Measurements from ENCODE around the gene ANKS6. TPM values are rescaled to one million over a fixed set of nuclear protein-coding genes. Genes with fewer than 3 reads are reported as not detected.

Gene ANKS6
- total RNA-seq, 1 donor from 2014 or later = 17.3 TPM

DNA sequence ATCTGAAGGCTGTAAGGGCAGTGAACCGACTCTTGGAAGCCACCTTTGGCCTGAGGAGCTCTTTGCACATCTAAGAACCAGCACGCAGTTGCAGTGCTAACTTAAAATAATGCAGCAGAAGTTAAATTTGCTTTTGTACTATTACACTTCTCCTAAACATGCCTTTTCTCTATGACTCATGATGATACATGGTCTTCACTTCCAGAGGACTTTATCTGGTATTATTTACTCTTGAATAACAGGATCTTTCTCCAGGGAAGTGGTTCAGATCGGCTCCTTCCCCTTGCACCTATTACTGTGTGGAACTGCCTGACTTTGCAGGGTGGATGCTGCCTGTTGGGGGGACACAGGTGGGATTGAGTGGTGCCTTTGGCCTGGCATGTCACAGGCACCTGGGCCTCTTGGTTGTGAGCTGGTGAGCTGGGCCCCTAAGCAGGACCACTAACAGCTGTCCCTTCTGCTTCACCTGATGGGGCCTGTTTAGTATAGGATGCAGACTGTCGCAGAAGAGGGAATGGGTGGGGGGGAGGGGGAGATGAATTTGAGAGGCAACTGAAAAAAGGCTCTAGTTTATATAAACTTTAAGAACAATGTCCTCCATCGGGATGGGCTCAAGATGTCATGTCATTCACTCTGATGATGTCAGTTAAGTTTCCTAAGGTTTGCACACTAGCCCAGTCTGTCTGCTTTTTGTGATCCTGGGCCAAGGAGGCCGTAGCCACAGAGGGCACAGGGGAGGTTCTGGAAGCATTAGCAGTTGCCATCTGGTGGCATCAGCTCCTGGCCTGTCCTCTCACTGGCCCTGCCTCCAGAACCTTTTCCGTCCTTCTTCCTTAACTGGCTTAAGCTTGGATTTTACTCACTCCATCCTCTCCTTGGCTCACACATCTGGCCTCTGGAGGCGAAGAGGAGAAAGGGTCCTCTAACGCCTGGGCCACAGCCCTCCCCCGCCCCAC, 53.8 kb downstream of the ANKS6 start:
- no peak for DNase-seq (ENCODE audit: extremely low read depth, low read depth, low spot score)

DNA sequence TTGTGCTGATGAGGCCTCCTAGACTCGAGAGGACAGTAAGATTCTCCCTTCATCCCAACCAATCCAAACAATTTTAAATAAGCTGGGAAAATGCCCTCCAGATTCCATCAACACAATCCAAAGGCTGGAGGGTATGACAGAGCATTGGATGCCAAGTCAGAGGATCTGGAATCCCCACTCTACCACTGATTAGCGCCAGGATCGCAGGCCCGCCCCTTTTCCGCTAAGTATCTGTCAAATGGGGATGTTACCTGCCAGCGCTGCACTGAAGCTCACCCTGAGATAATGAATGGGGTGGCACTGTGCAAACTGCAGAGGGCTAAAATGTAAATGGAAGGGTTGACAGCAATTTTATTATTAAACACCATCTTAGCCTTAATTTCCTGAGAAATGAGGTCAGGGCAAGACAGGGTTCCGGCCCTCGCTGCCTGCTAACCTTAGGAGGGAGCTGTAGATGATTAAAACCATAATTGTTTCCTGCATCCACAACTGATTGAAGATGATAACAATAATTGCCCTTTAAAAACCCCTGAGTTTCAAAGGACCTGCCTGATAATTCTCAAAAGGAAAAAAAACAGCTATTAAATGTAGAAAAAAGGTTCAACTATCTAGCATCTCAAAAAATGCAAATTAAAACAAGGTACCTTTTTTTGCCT, 56.0 kb downstream of the ANKS6 start:
- DNase-seq (ENCODE audit: extremely low read depth, low read depth, low spot score) = no peak

DNA sequence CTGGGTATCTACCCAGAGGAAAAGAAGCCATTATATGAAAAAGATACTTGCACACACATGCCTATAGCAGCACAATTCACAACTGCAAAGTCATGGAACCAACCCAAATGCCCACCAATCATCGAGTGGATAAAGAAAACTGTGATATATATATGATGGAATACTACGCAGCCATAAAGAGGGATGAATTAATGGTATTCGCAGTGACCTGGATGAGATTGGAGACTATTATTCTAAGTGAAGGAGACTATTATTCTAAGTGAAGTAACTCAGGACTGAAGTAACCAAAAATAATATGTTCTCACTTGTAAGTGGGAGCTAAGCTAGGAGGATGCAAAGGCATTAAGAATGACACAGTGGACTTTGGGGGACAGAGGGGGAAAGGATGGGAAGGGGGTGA, 57.6 kb downstream of the ANKS6 start:
- DNase-seq (ENCODE audit: extremely low read depth, low read depth, low spot score) = no peak

DNA sequence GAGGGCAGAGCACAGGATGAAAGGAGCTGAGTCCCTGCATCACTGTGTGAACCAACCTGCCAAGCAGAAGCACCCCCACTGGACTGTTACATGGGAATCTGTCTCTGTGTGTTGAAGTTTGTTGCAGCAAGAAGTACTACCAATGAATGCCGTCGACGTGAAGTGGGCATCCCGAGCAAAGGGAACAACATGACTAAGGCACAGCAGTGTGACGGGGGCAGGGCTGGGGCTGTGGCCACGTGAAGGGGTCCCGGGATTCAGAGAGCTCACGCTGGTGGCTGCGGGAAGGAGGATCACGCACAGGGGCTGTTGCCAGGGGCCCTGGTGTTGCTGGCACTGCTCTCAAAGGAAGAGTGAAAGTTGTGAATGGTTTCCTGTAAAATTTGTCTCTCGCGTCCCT, 60.1 kb downstream of the ANKS6 start:
- DNase-seq (ENCODE audit: extremely low read depth, low read depth, low spot score) = no peak

DNA sequence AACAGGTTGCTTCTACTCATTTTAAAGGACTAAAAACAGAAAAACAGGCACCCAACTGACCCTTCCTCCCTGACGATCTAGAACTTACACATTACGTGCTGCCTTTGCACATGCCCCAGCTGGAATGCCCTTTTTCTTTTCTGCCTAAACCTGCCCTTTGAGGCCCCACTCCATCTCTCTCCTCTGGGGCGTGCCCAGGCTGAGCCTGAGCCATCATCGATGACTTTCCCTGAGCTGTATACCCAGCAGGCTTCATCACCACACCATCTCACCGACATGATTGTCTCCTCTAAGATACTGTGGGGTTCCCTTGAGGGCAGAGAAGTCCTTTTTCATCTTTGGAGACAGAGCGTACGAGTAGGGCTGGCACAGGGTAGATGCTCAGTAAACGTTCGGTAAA, 63.6 kb downstream of the ANKS6 start:
- DNase-seq (ENCODE audit: extremely low read depth, low read depth, low spot score) = no peak

DNA sequence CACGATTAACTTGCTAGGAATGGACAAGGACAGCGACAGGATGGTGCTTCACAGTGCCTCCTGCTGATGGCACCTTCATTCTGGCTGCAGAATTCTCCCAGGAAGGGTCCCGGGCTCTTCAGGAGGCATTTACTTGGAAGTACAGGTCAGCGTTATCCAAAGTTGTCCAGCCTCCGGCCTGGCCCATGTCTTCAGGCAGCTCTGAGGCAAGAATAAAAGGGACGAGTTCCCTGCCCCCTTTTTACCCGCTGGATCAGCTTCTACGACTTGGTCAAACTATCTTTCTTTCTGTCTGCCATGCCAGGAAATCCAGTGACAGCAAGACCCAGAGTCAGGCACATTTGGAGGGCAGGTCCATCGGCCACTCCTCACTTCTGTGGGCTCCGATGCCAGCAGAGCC, 64.3 kb downstream of the ANKS6 start:
- no peak for DNase-seq (ENCODE audit: extremely low read depth, low read depth, low spot score)

DNA sequence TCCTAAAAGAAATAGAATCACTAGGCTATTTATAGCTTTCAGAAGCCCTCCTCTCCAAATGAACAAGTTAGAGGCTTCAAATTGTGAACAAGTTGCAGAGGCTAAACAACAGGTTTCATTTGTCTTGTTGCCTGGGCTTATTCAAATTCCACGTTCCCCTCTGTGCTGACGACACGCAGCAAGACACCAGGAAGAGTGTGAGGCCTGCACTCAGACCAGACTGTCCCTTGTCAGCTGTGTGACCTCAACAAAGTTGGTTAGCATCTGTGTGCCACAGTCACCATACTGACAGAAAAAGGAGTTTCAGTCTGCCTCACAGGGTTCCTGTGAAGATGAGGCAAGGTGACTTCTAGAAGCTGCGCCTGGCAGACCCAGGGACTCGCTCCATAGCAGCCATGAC, 65.5 kb downstream of the ANKS6 start:
- no peak for DNase-seq (ENCODE audit: extremely low read depth, low read depth, low spot score)

DNA sequence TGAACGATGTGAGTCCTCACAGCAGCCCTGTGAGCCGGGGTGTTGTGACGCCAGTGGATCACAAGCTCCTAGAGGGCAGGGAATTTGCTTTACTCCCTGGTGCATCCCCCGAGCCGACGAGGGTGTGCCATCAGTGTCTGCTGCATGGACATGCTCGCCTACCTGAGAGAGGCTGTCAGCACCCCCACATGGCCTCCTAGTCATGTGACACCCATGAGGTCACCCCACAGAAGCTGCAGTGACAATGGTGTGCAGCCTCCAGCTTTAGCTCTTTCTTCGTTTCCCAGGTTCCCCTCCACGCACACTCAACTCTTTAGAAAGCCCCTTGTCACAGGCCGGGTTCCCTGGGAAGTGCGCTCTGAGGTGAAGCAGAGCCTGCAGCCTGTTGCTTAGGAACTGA, 67.9 kb downstream of the ANKS6 start:
- no peak for DNase-seq (ENCODE audit: extremely low read depth, low read depth, low spot score)

DNA sequence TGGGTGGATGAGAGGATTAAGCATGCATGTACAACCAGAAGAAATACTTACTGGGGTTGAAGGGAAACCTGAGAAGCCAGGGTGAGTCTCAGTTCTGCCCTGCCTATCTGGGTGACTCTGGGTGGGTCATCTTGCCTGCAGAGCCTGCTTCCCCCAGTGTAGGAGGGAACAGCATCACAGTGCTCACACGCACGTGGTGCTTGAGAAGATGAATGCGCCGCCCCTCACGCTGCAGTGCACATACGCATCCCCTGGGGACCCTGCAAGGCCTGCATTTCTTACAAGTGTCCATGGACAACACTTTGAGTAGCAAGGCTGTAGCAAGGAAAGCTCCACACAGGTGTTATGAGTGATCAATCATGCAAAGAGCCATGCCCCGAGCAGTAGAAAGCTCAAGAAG, 68.9 kb downstream of the ANKS6 start:
- DNase-seq (ENCODE audit: extremely low read depth, low read depth, low spot score) = no peak

DNA sequence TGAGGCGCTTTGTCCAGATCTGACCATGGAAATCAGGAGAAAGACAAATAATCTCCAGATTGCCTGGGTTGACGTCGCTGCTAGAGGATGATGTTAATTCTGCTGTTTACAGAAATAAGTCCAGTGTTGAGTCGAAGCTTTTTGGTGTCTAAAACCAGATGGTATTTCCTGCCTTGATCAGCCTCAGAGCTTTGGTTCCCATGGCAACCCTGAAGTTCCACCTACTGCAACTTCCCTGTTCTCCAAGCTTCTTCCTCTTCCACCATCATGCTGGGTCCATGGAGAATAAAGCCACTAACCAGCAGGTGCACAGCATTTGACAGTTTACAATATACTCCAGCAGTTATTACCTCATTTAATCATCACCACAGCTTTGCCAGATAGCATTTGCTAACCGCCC, 69.6 kb downstream of the ANKS6 start:
- DNase-seq (ENCODE audit: extremely low read depth, low read depth, low spot score) = no peak

DNA sequence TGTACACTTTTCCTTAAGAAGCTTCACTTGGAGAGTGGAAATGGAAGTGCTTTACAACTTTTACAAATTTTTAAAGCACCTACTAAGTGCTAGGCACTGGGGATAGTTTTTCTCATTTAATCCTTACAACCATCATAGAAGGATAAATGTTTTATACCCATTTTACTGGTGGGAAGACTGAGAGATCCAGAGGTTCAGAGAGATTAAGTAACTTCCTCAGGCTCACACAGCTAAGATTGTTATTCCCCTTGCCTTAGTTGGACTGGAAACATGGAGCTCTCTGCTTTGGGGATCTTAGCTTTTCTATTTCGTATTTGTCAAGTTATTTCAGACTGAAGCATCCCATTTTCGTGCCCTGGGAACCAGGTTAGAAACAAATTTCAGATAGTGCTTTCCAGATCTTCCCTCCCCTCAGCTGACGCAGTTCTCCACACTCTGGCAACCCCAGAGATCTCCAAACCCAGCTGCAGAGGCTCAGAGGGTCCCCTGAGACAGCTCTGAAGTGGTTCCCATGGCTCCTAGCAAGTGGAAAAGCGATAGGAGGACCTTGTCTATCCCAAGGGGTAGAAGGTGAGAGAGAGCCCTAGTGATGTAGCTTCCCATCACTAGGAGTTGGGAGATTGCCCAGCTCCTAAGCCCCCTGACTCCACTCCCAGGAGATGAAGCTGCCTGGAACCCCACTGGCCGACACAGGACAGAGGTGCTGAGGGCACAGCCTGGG, 71.4 kb downstream of the ANKS6 start:
- no peak for DNase-seq (ENCODE audit: extremely low read depth, low read depth, low spot score)

DNA sequence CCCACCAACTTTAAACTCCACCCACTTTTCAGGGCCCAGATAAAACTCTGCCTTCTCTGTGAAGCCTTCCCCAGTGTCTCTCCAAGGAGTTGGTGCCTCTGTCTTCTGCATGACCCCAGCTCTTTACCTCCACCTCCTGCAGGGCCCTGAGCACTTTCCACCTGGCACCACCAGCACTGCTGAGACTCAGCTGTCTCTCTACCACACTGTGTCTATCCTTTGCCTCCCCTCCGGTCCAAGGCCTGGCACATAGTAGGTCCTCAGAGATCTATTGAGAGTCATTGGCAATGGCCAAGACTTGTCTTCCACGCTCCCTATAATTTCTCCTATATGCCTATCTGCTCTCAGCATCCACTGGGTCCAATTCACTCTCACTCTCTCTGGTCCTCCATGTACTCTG, 74.7 kb downstream of the ANKS6 start:
- no peak for DNase-seq (ENCODE audit: extremely low read depth, low read depth, low spot score)

DNA sequence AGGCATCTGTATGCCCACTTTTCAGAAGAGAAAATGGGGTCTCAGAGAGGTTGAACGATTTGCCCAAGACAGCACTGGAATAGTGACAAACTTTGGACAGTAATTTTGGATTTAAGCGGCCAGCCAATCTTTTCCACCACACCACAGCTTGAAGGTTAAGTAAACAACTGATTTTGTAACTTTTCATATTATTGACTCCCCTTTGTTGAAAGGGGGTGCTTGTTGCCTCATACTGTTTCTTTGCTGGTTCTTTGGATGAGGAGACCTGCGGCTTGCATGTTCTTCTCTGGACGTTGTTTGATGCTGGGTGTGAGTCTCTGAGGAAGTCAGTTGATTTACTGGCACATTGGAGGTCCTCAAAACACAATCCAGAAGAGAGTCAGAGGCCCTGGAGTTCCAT, 76.0 kb downstream of the ANKS6 start:
- no peak for DNase-seq (ENCODE audit: extremely low read depth, low read depth, low spot score)

DNA sequence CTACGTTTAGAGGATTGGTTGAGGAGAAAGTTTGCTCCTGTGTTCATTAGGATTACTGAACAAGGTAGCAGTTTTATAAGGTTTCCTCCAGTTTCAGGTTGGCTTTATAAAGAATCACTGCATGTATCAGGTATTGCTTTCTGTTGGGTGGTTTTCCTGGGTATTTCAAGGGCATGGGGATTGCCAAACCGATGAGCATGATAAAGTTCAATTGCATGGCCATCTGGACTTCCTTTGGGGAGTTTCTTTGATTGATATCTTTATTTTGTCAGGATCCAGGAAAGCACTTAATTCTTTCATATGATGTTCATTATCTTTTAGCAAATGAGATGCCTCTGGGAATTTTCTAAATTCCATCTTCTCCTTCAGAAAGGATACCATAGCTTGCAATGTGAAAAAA, 77.3 kb downstream of the ANKS6 start:
- no peak for DNase-seq (ENCODE audit: extremely low read depth, low read depth, low spot score)

DNA sequence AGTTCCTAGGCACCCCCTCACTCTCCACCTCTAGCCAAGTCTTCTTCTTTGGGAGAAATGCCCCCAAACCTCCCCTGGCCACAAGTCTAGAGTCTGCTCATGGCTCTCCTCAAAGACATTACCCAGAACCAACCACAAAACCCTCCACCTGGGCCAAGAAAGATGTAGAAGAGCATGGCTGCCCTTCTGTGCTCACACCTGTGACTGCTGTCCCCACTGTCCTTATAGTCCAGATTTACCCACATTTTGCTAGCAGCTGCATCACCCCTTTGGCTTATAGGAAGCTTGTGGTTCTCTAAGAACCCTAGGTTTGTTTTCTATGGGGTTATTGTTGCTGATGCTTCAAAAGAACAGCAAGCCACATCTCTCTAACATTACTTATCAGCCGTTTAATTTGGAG, 81.5 kb downstream of the ANKS6 start:
- DNase-seq (ENCODE audit: extremely low read depth, low read depth, low spot score) = no peak

DNA sequence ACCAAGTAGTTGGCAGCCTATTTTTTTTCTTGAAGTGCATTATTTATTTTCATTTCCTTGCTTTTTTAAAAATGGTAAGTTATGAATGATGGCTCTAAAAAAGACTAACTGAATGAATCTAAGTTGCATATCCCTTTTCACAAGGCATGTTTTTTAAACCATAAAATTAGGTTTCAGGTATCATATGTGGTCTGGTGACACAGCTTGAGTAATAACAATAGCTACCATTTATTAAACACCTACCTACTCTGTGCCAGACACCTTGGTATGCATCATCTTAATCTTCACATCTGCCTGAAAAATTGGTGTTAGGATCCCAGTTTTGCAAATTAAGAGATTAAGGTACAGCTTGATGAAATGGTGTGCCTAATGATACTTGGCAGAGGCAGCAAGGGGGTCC, 83.4 kb downstream of the ANKS6 start:
- no peak for DNase-seq (ENCODE audit: extremely low read depth, low read depth, low spot score)

DNA sequence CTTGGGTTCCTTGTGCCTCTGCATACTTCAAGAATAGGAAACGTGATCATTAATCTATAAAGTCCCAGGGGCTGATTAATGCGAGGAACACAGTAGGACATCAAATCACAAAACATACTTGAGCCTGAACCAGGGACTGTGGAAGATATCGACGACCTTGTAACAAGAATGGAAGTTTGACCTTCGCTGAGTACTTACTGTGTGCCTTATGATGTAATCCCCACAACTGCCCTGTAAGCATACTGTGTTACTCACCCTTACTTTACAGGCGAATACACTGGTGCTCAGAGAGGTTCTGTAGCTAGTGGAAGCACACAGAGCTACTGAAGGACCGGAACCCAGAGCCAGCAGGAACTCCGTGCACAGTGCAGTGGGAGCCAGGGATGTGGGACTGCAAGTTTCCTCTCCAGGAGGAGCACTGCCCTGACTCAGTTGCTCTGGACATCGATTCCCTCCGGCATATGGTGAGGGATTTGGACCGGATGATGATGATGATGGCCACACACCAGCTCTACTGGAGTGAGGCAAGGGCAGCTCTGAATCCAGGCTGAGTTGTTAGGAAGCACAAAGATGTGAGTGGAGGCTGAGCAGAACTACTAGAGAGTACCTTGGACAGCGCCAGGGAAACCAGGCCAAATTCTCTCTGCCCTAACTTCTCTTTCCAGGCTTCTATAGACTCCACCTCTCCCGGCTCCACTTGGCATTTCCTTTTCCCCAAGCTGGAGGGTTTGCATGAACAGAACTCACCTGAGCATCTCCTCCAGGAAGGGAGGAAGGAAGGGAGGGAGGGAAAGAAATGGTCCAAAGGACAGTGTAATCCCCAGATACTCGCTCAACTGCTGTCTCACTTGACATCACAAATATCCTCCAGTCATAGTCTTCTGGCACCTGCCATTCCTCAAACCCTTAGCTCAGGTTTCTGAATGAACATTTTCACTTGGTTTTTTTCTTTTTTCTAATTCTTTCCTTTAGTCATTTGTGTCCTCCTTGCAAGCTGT, 86.1 kb downstream of the ANKS6 start:
- no peak for DNase-seq (ENCODE audit: extremely low read depth, low read depth, low spot score)

DNA sequence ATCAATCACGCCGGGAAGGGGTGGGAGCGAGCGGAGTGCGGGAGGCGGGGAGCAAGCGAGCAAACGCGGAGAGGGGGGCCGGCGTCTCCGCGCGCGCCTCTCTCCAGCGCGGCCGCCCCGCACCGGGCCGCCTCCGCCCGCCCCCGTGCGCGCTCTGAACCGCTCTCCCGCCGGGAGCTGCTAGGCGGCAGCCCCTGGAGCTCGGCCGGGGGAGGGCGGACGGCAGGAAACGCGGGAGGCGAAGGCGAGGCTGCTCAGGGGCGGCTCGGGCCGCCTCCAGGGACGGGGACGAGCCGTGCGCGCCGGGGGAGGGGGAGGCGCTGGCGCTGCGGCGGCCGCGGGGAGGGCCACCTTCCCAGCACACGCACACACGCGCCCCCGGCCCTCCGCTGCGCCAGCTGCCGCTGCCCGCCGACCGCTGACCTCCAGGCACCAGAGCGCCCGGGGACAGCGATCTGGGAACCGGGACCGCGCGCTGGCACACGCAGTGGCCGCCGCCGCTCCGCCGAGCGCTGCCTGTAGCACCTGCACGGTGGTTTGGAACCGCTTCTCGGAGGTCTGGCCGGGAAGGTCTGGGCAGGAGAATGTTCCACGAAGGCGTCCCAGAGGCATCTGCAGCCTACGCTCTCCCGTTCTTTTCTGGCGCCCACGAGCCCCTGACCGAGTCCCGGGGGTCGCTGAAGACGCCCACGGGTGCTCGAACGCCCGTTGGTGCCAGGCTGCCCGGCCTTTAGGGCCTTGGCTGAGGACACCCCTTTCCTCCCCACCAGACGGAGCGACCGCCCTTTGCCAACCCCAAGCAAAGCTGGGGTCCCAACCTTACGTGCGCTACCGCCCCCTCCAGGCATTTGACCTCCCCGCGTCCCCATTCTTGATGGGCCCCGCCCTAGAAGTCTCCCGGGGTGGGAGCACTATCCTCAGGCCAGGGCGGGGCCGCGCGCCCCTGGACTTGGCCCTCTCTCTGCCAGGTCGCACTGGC, 87.1 kb downstream of the ANKS6 start, which contains the start of gene GABBR2:
Gene GABBR2, minus strand, starts transcription at position 3 of the 979 bp plus-strand sequence. CDS start 198 bp downstream, outside the sequence.
- DNase-seq (ENCODE audit: extremely low read depth, low read depth, low spot score) = no peak
